ENCODE results near the gene FUT4. TPM values are rescaled to one million over a fixed set of nuclear protein-coding genes. Genes with fewer than 3 reads are reported as not detected.

The FUT4 gene
- total and polyA plus RNA-seq, 12 donors, result 0.51 to 3.4 (median 1.5) TPM

GRCh38 chr11:94576306-94576705 lies 32.6 kb downstream of the FUT4 start:
- Histone ChIP-seq H3K36me3 (no peaks in the 10 kb centered on the region), H3K27ac (no peak overlapping the region), H3K27me3 (no peaks in the 10 kb centered on the region), H3K4me3 (no peak overlapping the region), H3K4me1 (peaks cover 0 to 16% (median 0%) of the 10 kb centered on the region in 9 donors), H3K9me3 (no peaks in the 10 kb centered on the region)
- intact Hi-C loops (cut with DNase I), result no loop called here
- 91 to 93% methylated on average over 5 of the region's 5 CpGs for WGBS, 2 donors
- no peak for TF ChIP-seq CTCF (IDR thresholded peaks at IDR 0.05)
- DNase-seq (no peak), ATAC-seq (no peak)

- TF ChIP-seq CTCF (IDR thresholded peaks at IDR 0.05), result no peak
- no peak overlapping the region for H3K27ac ChIP-seq
- no peaks in the 10 kb centered on the region for H3K9me3 ChIP-seq
- H3K4me3 ChIP-seq, result no peak overlapping the region
- intact Hi-C loops (cut with DNase I), result no loop called here
- H3K4me1 ChIP-seq, result peaks cover 0 to 20% (median 0%) of the 10 kb centered on the region in 9 donors
- ATAC-seq (no peak), DNase-seq (no peak)
- 69 to 88% methylated on average over 3 of the region's 3 CpGs for WGBS, 2 donors
- no peaks in the 10 kb centered on the region for H3K27me3 ChIP-seq
- no peaks in the 10 kb centered on the region for H3K36me3 ChIP-seq
Observed at GRCh38 chr11:94577841-94578240, 34.1 kb downstream of the FUT4 start.

- TF ChIP-seq CTCF (IDR thresholded peaks at IDR 0.05), result no peak
- Histone ChIP-seq H3K36me3 (no peaks in the 10 kb centered on the region), H3K27me3 (no peaks in the 10 kb centered on the region), H3K9me3 (no peaks in the 10 kb centered on the region), H3K27ac (no peak overlapping the region), H3K4me3 (no peak overlapping the region), H3K4me1 (peaks cover 0 to 26% (median 0%) of the 10 kb centered on the region in 9 donors)
- DNase-seq (no peak), ATAC-seq (no peak)
- intact Hi-C loops (cut with DNase I), result no loop called here
- WGBS, 2 donors, result 89 to 91% methylated on average over 1 of the region's 1 CpG
Observed at GRCh38 chr11:94581926-94582325, 38.2 kb downstream of the FUT4 start.

- DNase-seq, result no peak
- Histone ChIP-seq H3K36me3 (peaks cover 0 to 5% (median 0%) of the 10 kb centered on the region in 9 donors), H3K9me3 (no peaks in the 10 kb centered on the region), H3K4me1 (peaks cover 0 to 26% (median 0%) of the 10 kb centered on the region in 9 donors), H3K27me3 (no peaks in the 10 kb centered on the region), H3K4me3 (no peak overlapping the region), H3K27ac (peak overlapping the region in 1 of 10 donors; percentile 77)
- TF ChIP-seq CTCF (IDR thresholded peaks at IDR 0.05), result no peak
- no peak for ATAC-seq
- 74 to 82% methylated on average over 4 of the region's 4 CpGs for WGBS, 2 donors
- intact Hi-C loops (cut with DNase I), result no loop called here
Observed at GRCh38 chr11:94583213-94583865, 39.6 kb downstream of the FUT4 start.

Data from heart right ventricle (tissue), 16 donors.